Uterus (tissue), 4 donors: ENCODE measurements around the gene OPRL1. TPM values are rescaled to one million over a fixed set of nuclear protein-coding genes. Genes with fewer than 3 reads are reported as not detected.
A peak's percentile ranks its signal among the peaks of the same experiment; 100 is the strongest.

Experiments used
- DNase-seq, 2 donors: peaks; one replicate each; pipeline ENCODE4 v3.0.0-alpha.2; 2019 to 2020
- H3K27ac ChIP-seq, 2 donors: fragments of 200-600 bp; sonication (generic); 1 replicate in 1 of 2; 2 replicates in 1 of 2; pipeline ENCODE4 v1.5.1; 2016 to 2018
- H3K27me3 ChIP-seq, 2 donors: fragments of 200-600 bp; sonication (generic); one replicate each; pipeline ENCODE4 v1.5.1; 2018 to 2019; ENCODE audit warnings: control low read depth in 1 of 2
- H3K36me3 ChIP-seq, 2 donors: fragments of 200-600 bp; sonication (generic); one replicate each; pipeline ENCODE4 v1.5.1; 2019; ENCODE audit warnings: control low read depth in 1 of 2
- H3K4me1 ChIP-seq, 2 donors: fragments of 200-600 bp; sonication (generic); one replicate each; pipeline ENCODE4 v1.5.1; 2018 to 2019; ENCODE audit warnings: control low read depth in 1 of 2
- H3K4me3 ChIP-seq, 2 donors: fragments of 200-600 bp; sonication (generic); 1 replicate in 1 of 2; 2 replicates in 1 of 2; pipeline ENCODE4 v1.5.1; 2018 to 2019; ENCODE audit warnings: mild to moderate bottlenecking in 1 of 2
- H3K9me3 ChIP-seq, 2 donors: fragments of 200-600 bp; sonication (generic); one replicate each; pipeline ENCODE4 v1.5.1; 2019; ENCODE audit warnings: control low read depth in 1 of 2
- CTCF ChIP-seq, 4 experiments: fragments of 200-600 bp in 2 of 4; fragments of 450-650 bp in 2 of 4; sonication (generic) in 2 of 4; IDR thresholded peaks; one replicate each; pipeline ENCODE4 v1.5.1; 2016 to 2019; ENCODE audit warnings: antibody characterized with exemption in 4 of 4, mild to moderate bottlenecking in 2 of 4, moderate library complexity in 1 of 4
- POLR2A ChIP-seq, 2 donors: fragments of 450-650 bp; IDR thresholded peaks; one replicate each; pipeline ENCODE4 v1.6.1; 2016; ENCODE audit warnings: antibody characterized with exemption in 2 of 2, mild to moderate bottlenecking in 1 of 2, moderate library complexity in 1 of 2
- intact Hi-C: fragments of 100-400 bp; cut with DNase I; formaldehyde crosslinking; loops from one replicate; pipeline ENCODE4 v1.15.1; 2023; ENCODE audit warnings: low total_unique reads
- total RNA-seq, 4 donors: library from RNA; depleted of rRNA in 3 of 4; stranded (reverse); fragments of >200 nt in 3 of 4; gene quantifications; one replicate each; pipeline versions ENCODE4 v1.1.0 to v1.2.4, GENCODE V29; 2014 to 2023
- donor health status: DM: yes; HTN: yes; CAD: no.

OPRL1 gene
- total RNA-seq, 4 donors from 2014 or later: 0.51 to 1.9 (median 0.64) TPM; not detected in 1

- peak within 1 kb of the TSS; percentile 78 to 92 for H3K4me3 ChIP-seq
- intact Hi-C loops: no loop called here
- H3K27ac ChIP-seq: peak within 1 kb of the TSS; percentile 82 to 85
- no peaks in the 10 kb centered on the region for H3K9me3 ChIP-seq
- peak in 1 of 4 experiments; percentile 58 for TF ChIP-seq CTCF (IDR thresholded peaks at IDR 0.05)
- TF ChIP-seq POLR2A (IDR thresholded peaks at IDR 0.05): peak; percentile 60 to 78
- H3K4me1 ChIP-seq: peaks cover 0 to 20% of the 10 kb centered on the region in 2 donors
- H3K36me3 ChIP-seq: no peaks in the 10 kb centered on the region
- no peaks in the 10 kb centered on the region for H3K27me3 ChIP-seq
- DNase-seq: peak; percentile 97
These were observed 17.1 kb upstream of the OPRL1 start, which contains the start of gene TCEA2 for GRCh38 chr20:64062596-64063388. Gene TCEA2 (plus strand): TSS chr20:64063198. CDS start chr20:64063313, 115 bp downstream.

GRCh38 chr20:64063389-64064144, 16.3 kb upstream of the OPRL1 start:
- TF ChIP-seq POLR2A (IDR thresholded peaks at IDR 0.05) (no peak), CTCF (IDR thresholded peaks at IDR 0.05) (no peak)

GRCh38 chr20:64064145-64064698, 15.7 kb upstream of the OPRL1 start:
- Histone ChIP-seq H3K4me3 (peak overlapping the region; percentile 78 to 92), H3K27ac (peak overlapping the region in 1 of 2 donors; percentile 81), H3K27me3 (no peaks in the 10 kb centered on the region), H3K4me1 (peaks cover 0 to 20% of the 10 kb centered on the region in 2 donors), H3K9me3 (no peaks in the 10 kb centered on the region), H3K36me3 (no peaks in the 10 kb centered on the region)
- no peak for DNase-seq
- intact Hi-C loops: no loop called here
- TF ChIP-seq CTCF (IDR thresholded peaks at IDR 0.05): no peak
- TF ChIP-seq POLR2A (IDR thresholded peaks at IDR 0.05): no peak

More at GRCh38 chr20:64063389-64064144, 16.3 kb upstream of the OPRL1 start:
- DNase-seq: peak in 1 of 2 donors; percentile 45
- intact Hi-C loops: no loop called here
- Histone ChIP-seq H3K36me3 (no peaks in the 10 kb centered on the region), H3K9me3 (no peaks in the 10 kb centered on the region), H3K27ac (peak overlapping the region; percentile 79 to 81), H3K4me1 (peaks cover 0 to 20% of the 10 kb centered on the region in 2 donors), H3K27me3 (no peaks in the 10 kb centered on the region), H3K4me3 (peak overlapping the region; percentile 78 to 92)

- intact Hi-C loops: no loop called here
- TF ChIP-seq POLR2A (IDR thresholded peaks at IDR 0.05) (no peak), CTCF (IDR thresholded peaks at IDR 0.05) (no peak)
- Histone ChIP-seq H3K4me3 (no peak overlapping the region), H3K27ac (no peak overlapping the region), H3K36me3 (no peaks in the 10 kb centered on the region), H3K4me1 (peaks cover 0 to 20% of the 10 kb centered on the region in 2 donors), H3K27me3 (no peaks in the 10 kb centered on the region), H3K9me3 (no peaks in the 10 kb centered on the region)
- no peak for DNase-seq
These were observed 14.6 kb upstream of the OPRL1 start for GRCh38 chr20:64065062-64065973.
